GM18517 (cell line): ENCODE results near the gene STEAP1.
"Not testable (repeated sequence)": the region's sequence is repeated elsewhere in the genome, so short reads cannot be mapped to it uniquely, and the experiment has no call there.

Source experiments
- ATAC-seq: cut with Tn5 transposase; IDR thresholded peaks from one replicate; pipeline ENCODE4 v1.9.1; 2021; ENCODE audit warnings: mild to moderate bottlenecking, moderate library complexity; ENCODE audit not compliant: unreplicated experiment

STEAP1 gene

DNA sequence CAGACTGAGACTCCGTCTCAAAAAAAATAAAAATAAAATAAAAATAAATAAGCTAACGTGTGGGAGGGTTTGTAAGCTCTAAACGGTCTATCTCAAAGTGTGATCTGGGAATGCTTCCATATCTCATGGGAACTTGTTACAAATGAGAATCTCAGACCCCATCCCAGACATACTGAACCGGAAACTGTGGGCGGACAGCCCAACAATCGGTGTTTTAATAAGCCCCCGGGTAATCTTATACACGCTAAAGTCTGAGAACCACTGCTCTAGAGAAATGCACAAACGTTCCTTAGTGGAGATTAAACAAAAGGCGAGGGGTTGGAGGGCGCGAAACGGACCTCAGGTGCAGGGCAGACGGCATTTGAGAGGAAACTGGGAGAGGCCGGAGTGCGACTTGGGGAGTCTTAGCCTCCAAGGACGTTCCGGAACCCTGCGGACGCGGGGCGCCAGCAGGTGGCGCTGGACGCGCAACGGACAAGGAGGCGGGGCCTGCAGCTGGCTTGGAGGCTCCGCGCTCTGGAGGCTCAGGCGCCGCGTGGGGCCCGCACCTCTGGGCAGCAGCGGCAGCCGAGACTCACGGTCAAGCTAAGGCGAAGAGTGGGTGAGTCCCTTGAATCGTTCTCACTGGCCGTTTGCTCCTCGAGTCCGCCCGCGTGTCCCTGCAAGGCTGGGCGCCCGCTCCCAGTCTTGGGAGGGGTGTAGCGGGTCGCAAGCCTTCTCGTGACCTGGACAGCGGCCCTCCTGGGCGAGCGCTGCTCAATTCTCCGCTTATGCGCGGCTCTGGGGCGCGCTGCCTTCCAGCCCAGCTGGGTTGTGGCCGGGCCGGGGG lies at the start of gene STEAP1:
Gene STEAP1, plus strand, starts transcription at position 527 of the 829 bp plus-strand sequence. CDS start 5,320 bp downstream, outside the sequence.
- ATAC-seq, result peak; percentile 93

DNA sequence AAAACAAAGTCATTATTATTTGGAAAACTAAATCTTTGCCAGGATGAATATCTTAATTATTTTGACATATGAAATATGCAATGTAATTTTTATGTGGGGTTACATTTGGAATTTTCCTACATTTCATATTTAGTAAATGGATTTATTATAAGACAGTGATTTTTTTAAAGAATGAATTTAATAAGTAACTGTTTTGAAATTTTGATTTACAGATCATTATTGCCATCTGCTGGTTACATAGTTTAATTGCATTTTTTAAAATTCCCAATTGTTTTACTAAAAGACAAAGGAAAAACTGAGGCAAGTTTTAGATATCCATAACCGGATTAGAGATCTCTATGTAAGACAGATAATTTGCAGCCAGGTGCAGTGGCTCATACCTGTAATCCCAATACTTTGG lies 39.3 kb upstream of the STEAP1 start:
- ATAC-seq, result not testable (repeated sequence)

DNA sequence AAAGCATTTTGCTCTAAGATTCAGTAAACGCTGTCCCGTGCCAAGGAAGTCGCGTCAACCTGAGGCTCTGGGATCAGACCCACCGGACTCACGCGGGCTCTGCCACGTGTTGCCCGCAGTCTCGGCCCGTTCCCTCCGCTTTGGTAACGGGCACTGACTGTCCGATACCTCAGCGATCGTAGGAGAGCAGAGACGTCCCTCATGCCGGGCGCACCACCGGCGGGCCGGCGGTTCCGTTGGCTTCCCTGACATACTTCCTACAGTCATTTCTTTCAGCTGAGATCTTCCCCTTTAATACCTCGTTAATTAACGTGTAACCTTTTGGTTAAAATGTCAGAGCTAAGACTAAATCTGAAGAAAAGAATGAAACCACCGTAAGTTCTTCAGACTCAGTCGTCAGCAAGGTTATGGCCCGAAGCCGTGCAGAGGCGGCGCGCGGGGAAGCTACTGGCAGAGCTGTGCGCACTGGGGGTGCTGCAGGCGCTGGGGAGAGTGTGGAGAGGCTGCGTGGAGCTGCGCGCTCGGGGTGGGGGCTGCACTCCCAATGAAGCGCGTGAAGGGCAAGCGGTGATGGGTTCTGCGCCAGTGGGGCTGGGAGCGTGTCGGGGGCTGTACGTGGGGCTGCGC lies 35.6 kb upstream of the STEAP1 start:
- not testable (repeated sequence) for ATAC-seq

DNA sequence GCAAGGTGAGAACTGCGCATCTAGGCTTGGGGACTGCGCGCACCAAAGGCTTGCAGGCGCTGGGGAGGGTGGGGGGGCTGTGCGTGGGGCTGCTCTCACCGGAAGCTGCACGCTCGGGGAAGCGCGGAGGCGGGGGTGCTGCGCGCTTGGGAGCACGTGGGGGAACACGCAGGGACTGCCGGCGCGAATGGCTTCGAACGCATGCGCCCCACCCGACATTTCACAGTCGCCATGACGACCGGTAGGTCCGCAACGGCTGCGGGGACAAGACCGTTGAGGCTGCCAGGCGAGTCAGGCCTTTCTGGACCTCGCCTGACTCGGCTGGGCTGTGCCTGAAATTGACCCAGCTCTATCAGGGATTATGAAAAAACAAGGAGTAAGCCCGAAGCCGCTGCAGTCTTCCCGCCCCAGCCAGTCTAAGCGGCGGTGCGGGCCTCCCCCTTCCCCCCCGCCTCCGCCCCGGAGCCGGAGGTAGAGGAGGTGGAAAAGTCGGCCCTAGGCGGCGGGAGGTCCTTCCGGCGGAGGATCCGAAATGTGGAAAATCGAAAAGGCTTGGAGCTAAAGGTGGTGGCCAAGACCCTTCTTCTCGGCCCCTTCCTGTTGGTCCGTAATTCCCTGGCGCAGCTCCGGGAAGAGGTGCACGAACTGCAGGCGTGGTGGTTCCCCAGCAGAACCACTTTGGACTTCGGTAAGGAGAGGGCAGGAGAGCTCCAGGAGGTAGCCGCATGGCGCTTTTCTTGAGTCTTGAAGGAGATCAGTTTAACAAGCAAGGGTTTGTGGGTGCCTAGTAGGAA lies 34.9 kb upstream of the STEAP1 start:
- no peak for ATAC-seq

DNA sequence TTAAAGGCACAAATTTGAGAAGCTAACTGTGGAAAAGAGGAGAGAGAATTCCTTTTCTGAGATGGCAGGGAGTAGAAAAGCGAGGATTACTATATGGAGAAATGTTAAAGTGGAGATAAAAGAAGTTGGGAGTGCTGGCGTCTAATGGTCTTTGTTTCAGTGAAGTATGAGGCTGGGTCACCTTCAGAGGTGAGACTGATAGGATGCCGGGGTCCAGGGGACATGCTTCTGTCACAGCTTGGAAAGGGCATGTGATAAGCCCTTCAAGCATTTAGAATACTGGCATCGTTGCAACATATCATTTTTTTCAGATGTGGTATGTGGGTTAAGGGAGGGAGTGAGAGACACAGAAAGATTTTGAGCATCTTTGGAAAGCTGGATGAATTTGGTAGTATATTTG lies 34.1 kb upstream of the STEAP1 start:
- not testable (repeated sequence) for ATAC-seq

DNA sequence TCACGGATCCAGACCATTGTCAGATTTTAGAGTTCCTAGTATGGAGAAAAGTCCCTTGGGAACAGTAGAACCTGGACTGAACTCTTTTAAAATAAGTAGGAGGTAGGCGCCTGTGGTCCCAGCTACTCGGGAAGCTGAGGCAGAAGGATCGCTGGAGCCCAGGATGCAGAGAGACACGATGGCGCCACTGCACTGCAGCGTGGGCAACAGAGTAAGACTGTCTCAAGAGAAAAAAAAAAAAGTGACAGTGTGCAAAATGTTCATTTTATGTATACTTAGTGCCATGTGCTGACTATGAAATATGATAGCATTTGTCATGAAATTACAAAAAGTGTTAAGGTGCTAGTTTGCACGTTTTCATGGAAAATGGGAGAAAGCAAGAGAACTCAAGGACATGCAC lies 22.5 kb upstream of the STEAP1 start:
- not testable (repeated sequence) for ATAC-seq

DNA sequence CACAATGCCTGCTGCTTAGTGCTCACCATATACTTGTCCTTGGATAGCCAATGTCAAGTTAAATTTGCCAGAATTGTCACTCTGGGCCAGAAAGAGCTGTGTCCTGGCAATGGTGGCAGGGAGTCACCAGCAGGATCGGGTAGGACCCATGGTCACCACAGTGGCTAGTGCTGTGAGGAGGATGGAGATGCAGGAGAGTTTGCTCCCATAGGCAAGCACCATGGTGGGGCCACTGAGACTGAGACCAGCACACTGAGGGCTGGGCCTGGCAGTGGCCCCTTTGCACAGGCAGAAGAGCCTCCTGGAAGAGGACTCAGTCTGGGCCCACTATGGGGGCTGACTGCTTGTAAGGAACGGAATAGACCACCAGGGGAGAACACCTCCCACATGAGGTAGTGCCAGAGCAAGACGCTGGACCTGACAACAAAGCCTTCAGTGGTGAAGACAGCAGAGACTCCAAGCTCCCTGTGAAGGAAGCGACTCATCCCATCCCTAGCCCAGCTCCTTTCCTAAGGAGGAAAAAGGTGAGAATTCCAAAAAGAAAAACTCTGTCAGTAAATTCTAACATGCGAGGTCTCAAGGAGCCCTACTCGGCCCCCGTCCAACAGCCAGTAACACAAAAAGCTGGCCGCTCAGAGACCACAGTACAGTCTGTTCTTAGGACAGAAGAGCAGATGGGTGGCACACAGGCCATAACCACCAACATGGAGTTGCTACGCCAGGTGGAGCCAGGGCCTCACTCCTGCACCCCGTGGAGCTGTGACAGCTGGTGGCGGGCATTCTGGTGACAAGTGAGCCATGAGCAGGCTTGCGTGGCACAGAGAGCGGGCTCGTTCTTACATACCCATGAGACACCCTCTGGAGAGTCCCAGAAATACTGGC lies 6.9 kb upstream of the STEAP1 start:
- not testable (repeated sequence) for ATAC-seq

DNA sequence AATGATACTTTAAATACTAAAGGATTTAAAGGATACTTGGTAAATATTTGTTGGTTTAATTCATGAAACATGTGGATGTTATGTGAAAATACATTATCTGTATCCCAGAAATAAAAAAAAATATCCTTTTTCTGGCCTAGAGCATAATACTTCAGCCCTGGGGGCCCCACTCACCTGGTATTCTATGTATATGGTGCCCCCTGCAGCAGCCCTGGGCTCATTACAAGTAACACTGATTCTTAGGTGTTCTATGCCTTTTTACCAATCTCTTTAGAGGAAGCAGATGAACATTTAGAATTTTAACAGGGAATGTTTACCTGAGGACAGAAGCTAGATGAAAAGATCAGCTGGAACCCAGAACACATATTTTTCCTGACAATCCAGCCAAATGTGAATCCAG lies 4.8 kb upstream of the STEAP1 start:
- not testable (repeated sequence) for ATAC-seq

DNA sequence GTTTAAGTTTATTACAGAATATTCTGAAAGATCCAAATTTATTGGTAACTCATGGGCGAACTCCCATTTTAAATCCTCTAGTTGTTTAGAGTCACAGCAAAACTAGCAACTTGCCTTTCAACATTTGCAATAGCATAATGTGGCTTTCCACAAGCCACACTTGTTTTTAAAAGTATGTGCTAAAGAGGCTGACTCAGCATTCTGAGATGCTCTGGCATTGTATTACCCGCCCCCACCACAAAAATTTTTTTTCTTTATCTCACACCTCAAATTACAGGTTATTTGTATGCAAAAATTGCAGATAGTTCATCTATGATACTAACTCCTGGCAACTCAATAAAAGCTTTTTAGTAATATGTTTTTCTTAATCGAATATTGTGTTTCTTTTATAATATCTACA lies 2.4 kb upstream of the STEAP1 start:
- ATAC-seq, result not testable (repeated sequence)

DNA sequence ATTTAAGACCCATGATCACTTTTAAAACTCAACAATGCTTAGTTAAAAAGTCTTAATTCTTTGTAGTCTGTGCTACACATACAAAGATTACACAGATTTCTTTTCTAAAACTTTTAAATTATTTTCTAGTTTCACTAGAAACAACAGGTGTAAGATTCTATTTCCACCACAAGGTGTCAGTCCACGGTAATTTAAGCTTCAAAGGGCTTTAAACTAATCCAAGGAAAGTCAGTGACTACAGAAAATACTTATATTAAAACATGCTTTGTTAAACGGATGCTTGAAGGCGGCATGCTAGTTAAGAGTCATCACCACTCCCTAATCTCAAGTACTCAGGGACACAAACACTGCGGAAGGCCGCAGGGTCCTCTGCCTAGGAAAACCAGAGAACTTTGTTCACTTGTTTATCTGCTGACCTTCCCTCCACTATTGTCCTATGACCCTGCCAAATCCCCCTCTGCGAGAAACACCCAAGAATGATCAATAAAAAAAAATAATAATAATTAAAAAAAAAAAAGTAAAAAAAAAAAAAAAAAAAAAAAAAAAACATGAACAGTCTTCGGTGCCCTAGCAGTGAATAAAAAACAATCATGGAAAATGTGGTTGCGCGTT lies 1.5 kb upstream of the STEAP1 start:
- not testable (repeated sequence) for ATAC-seq

DNA sequence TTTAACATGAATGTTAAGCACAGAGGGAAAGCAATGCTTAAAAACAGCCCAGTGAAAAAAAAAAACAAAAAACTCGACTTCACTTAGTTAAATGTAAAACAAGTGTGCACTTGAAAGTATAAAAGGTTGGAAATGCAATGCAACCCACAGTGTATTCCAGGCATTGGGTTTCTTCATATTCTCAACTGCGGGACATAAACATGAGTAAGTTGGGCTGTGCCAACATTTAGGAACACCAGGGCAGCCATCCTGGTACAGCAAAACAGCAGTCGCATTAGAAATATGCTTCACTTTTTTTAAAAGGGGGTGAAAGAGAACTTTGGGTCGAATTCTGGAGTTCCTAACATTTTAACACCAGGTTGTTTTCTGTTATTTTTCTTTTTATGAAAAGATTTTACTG lies 937 bp downstream of the STEAP1 start:
- no peak for ATAC-seq

DNA sequence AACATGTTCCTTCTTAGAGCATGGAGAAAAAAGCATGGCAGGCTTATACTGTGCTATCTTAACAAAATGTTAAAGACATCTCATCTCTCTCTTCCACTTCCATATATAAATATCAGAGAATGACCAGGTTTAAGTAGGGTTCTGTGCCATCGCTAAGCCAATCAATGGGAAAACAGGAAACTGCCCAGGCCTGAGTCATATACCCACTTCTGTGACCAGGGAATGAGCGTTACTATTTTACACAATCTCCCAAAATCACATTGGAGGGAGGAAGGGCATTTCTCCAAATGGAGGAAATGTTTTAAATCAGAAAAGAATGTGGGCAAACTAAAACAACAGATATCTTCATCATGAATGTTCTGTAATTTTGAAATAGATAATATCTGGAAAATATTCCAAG lies 3.1 kb downstream of the STEAP1 start:
- not testable (repeated sequence) for ATAC-seq

DNA sequence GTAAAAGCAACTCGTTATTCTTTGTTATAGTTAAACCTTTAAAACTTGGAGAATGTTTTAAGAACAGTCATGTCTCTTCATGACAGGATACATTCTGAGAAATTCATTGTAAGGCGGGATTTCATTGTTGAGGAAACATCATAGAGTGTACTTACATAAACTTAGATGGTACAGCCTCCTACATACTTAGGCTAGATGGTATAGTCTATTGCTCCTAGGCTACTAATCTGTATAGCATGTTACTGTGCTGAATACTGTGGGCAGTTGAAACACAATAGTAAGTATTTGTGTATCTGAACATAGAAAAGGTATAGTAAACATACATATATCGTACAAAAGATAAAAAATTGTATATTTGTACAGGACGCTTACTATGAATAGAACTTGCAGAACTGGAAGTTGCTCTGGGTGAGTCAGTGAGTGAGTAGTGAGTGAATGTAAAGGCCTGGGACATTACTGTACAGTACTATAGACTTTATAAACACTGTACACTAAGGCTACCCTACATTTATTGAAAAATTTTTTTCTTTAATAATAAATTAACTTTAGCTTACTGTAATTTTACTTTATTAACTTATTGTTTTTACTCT lies 3.6 kb downstream of the STEAP1 start:
- ATAC-seq, result not testable (repeated sequence)

DNA sequence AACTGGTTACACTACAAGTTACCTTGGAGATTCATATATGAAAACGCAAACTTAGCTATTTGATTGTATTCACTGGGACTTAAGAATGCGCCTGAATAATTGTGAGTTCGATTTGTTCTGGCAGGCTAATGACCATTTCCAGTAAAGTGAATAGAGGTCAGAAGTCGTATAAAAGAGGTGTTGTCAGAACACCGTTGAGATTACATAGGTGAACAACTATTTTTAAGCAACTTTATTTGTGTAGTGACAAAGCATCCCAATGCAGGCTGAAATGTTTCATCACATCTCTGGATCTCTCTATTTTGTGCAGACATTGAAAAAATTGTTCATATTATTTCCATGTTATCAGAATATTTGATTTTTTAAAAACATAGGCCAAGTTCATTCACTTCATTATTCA lies 9.3 kb downstream of the STEAP1 start:
- ATAC-seq, result no peak

DNA sequence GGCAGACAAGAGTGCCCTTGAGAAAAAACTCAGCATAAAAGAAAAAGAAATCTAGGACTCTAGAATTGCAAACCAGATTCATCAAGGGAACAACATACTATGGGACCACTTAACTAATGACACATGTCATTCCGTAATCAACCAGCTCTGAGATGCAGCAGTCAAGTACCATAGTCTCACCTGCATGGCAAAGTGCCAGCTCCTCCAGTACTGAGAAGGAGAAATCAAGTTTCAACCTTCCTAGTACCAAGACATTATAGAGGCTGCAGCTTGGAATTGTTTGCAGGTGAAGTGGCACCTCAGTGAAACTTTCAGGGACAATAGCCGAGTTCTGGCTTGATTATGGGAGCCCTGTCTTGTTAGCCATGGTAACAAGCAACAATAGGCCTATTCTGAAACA lies 11.5 kb downstream of the STEAP1 start:
- ATAC-seq, result no peak

DNA sequence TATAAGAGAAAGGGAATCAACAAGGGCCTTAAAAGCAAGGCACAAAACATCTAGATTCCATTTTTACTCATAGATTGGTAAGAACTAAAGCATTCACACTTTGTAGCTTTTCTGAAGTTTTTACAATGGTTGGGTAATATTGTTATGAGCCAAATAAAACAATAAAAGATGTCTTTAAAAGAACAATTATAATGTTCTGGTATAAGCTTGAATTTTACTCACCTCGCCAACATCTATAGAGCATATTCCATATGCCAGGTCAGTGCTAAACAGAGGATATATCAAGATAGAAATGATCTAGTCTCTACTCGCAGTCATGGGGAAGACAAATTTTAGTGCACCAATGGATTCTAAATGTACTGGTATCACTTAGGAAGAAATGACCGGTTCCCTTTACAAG lies 11.9 kb downstream of the STEAP1 start:
- ATAC-seq, result no peak

DNA sequence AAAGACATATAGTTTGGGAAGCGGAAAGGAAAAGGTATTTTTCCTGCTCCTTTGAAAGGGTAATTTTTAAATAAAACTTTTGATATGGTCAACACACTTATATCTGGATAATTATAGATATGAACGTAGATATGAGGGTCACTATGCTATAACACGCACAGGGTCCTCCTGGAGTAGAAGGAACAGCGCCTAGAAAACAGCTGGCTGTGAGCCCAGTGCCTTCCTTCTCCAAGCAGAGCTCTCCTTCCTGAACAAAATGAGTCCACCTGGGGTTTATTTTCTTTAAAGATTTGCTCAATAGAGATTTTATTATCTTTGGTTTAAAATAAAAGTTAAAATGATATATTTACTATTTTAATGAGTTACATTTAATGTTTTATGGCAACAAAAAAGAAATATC lies 13.1 kb downstream of the STEAP1 start:
- ATAC-seq, result no peak

DNA sequence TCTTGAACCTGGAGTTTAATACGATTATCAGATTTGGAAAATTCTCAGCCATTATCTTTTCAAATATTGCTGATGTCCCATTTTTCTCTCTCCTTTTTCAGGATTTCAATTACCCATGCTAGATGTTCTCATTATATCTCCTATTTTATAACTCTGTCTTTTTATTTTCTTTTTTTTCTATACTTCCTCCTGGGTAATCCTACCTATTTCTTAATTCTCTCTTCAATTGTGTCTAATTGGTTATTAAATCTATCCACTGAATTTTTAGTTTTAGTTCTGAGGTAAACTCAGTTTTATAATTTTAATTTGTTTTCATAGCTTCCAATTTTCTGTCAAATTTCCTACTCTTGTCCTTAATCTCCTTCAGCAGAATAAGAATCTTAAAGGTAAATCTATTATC lies 15.6 kb downstream of the STEAP1 start:
- no peak for ATAC-seq

DNA sequence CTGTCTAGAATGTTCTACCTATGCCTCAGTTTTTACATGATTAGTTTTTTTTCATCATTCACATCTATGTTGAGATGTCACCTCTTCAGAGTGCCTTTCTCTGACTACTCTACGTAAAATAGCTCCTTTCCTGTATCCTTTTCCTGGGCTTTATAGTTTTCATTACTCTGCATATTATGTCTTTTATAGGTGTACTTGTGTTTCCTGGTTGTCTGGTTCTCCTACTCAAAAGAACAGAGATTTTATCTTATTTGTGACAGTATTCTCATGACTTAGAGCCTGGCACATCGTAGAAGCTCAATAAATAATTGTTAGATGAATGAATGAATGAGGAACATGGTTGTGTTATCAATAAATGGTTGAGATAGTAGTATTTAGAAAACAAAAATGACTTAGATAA lies 17.9 kb downstream of the STEAP1 start:
- no peak for ATAC-seq

DNA sequence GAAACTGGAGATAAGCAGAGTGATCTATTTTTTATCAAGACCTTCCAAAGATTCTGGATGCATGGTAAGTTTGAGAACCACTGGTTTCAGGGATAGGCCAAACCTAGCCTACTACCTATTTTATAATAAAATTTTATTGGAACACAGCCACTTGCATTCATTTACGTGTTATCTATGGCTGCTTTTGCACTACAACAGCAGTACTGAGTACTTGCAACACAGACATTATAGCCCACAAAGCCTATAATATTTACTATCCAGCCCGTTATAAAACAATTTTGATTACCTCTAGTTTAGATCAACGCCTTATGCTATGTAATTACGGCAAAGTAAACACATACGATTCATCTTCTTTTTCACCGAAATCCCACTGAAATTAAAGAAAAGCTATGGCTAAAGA lies 18.4 kb downstream of the STEAP1 start:
- ATAC-seq, result no peak
